Retinal pigment epithelial cell (primary cell): ENCODE results near the gene CASZ1.

ENCODE experiments used
- DNase-seq: peaks from one replicate; pipeline ENCODE4 v3.0.0-alpha.2; 2010; ENCODE audit warnings: low read depth
- H3K4me3 ChIP-seq: 2 replicates; pipeline ENCODE4 v1.5.1; 2011; ENCODE audit warnings: mild to moderate bottlenecking, low read length, control low read depth, moderate library complexity
- TF ChIP-seq, protein P1 (sequence below): conservative IDR thresholded peaks from 2 replicates; pipeline ENCODE4 v1.5.1; 2011; ENCODE audit warnings: low read depth, low read length, control low read depth, inconsistent platforms

CASZ1 gene

DNA sequence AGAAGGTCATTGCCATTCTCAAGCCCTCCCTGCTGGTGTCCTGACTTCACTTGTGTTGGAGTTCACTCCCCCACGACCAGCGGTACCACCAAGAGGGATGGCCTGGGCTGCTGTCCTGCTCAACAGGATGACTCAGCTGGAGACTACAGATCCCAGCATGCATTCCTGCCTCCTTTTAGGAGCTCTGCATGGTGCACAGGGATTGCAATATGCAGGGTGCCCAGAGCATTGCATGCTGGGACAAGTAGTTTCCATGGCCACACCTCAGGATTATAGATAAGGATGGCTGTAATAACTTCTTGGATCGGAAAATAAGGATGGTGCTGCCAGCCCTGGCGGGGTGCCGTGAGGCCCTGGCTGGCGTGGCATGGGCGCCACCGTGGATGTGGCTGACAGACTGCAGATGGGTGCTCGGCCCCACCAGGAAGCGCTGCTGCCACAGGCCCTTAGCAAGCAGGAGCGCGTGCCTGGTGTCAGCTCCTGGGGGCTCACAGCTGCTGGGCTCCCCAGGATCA, 150.0 kb downstream of the CASZ1 start:
- no peak overlapping the region for H3K4me3 ChIP-seq
- DNase-seq = no peak
- TF ChIP-seq, protein P1, sequence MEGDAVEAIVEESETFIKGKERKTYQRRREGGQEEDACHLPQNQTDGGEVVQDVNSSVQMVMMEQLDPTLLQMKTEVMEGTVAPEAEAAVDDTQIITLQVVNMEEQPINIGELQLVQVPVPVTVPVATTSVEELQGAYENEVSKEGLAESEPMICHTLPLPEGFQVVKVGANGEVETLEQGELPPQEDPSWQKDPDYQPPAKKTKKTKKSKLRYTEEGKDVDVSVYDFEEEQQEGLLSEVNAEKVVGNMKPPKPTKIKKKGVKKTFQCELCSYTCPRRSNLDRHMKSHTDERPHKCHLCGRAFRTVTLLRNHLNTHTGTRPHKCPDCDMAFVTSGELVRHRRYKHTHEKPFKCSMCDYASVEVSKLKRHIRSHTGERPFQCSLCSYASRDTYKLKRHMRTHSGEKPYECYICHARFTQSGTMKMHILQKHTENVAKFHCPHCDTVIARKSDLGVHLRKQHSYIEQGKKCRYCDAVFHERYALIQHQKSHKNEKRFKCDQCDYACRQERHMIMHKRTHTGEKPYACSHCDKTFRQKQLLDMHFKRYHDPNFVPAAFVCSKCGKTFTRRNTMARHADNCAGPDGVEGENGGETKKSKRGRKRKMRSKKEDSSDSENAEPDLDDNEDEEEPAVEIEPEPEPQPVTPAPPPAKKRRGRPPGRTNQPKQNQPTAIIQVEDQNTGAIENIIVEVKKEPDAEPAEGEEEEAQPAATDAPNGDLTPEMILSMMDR = no peak

DNA sequence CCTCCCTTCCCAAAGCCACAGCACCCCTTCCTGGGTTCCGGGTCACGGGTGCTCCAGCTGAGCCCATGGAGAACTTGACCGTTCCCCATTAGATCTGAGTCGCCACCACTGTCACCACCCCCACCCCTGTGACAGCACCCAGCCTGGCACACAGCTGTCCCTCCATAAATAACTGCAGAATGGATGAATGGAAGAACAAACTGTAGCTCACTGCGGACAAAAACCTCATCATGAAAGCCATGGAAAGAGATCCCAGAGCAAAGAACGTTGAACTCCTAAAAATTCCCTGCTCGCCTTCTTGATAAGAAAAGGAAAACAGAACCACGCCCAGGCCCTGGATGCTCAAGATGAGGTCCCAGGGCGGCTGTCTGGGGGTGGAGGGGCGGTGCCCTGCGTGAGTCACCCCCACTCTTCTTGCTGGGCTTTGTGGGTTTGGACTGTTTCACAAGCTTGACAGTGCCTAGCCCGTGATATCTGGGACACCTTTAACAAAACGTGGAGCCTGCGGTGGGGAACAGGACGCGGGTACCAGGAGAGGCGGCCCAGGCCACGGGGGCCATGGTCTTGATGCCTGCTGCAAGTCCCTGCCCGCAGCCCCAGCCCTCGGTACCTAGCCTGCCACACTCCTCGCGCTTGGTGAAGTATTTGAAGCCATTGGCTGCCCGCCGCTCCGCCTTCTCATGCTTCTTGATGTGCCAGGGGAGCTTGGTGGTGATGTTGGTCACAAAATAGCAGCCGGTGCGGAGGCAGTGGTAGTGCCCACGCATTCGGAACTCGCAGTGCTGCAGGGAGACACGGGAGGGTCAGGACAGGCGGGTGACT, 151.9 kb downstream of the CASZ1 start:
- DNase-seq = no peak
- H3K4me3 ChIP-seq = no peak overlapping the region
- TF ChIP-seq, protein P1 = no peak

- TF ChIP-seq, protein P1 = no peak
- no peak for DNase-seq
Measured at GRCh38 chr1:10643607-10644306, 152.7 kb downstream of the CASZ1 start.

GRCh38 chr1:10642403-10643080, 153.9 kb downstream of the CASZ1 start:
- DNase-seq = no peak
- TF ChIP-seq, protein P1 = no peak
- no peak overlapping the region for H3K4me3 ChIP-seq

More at GRCh38 chr1:10643607-10644306, 152.7 kb downstream of the CASZ1 start:
- no peak overlapping the region for H3K4me3 ChIP-seq

DNA sequence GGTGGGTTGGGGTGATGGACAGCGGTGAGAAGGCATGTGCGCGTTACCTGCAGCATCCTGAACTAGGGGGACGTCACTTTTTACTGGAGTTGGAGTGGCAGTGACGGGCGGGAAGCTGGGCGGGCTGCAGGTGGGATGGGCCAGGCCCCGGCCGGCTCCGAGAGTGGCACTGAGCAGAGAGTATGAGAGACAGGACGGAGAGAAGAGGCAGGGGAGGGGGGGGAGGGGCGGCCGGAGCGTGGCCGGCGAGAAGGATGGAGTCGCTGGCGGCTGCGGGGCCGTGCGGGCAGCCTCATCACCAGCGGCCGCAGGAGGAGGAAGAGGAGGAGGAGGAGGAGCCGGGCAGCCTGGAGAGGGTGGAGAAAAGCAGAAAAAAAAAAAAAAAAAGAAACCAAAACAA, 154.5 kb downstream of the CASZ1 start:
- TF ChIP-seq, protein P1 = no peak
- DNase-seq = no peak

DNA sequence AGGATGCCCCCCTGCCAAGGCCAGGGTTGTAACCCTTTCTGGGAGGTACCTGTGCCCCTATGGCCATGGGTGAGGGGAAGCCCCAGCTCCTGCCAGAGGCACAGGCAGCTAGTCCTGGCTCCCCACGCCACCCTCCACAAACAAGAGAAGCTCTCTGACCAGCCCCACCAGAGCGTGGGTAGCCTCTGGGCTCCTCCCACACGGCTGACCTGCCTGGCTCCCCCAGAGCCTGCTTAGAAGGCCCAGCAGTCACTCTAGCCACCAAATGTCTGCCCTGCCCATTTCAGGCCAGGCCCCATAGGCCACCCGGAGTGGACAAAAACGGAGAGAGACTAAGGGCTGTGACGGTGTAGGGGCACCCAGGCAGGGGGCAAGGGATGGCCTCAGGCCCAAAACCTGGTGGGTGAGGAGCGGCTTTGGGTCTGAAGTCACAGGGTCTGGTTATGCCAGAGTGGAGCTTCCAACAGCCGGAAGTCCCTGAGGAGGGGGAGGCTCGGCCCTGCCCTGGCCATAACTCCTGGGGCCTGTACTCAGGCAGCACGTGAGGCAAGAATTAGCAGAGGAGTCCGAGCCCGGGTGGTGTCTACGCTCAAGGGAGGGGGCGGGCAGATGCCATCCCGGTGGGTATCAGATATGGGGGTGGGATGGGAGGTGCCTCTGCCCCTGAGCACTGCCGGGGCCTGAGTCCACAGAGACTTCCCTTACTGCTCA, 155.4 kb downstream of the CASZ1 start:
- no peak overlapping the region for H3K4me3 ChIP-seq
- DNase-seq = no peak
- TF ChIP-seq, protein P1 = no peak

More for the DNA sequence above, 154.5 kb downstream of the CASZ1 start:
- no peak overlapping the region for H3K4me3 ChIP-seq
